ENCODE measurements around the gene CCR7.

The CCR7 gene

DNA sequence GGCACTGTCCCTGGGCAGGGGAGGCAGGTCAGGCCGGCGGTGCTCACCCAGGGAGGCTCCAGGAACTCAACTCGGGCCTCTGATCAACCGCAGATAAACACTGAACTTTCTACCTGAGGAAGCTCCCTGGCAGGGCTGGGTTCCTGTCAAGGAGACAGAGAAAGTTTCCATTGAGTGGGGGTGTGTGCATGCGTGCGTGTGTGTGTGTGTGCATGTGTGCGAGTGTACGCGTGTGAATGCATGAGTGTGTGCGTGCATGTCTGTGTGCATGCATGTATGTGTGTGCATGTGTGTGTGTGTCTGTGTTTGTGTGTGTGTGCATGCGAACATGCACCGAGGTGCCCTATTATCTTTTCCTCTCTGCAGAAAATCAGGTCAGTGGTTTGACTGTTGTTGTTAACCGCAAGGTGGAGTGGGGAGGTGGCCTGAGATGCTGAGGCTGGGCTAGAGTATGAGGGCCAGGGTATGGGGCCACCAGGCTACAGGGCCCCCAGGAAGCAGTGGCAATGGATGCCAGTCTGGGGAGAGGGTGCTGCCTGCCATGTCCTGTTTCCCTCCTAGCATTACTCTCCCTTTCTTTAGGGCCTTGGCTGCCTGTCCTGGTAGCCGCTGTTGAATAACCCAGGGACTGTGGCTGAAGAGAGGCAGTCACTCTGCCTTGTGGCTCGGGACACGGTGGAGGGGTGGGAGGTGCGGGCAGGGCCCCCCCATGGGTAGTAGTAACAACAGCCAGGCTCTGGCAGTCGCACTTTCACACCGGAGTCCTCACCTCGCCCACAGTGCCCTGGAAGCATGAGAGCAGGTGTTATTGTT is 24.0 kb downstream of the CCR7 start:
- TF ChIP-seq, protein P1, sequence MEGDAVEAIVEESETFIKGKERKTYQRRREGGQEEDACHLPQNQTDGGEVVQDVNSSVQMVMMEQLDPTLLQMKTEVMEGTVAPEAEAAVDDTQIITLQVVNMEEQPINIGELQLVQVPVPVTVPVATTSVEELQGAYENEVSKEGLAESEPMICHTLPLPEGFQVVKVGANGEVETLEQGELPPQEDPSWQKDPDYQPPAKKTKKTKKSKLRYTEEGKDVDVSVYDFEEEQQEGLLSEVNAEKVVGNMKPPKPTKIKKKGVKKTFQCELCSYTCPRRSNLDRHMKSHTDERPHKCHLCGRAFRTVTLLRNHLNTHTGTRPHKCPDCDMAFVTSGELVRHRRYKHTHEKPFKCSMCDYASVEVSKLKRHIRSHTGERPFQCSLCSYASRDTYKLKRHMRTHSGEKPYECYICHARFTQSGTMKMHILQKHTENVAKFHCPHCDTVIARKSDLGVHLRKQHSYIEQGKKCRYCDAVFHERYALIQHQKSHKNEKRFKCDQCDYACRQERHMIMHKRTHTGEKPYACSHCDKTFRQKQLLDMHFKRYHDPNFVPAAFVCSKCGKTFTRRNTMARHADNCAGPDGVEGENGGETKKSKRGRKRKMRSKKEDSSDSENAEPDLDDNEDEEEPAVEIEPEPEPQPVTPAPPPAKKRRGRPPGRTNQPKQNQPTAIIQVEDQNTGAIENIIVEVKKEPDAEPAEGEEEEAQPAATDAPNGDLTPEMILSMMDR (IDR thresholded peaks at IDR 0.05; ENCODE audit: low read length) = no peak
- TF ChIP-seq EZH2phosphoT487 (IDR thresholded peaks at IDR 0.05; ENCODE audit: low read length) (no peak), EZH2 (optimal IDR thresholded peaks at IDR 0.05; ENCODE audit: low read depth, low read length) (no peak)
- Histone ChIP-seq H3K79me2 (ENCODE audit: low read length) (no peaks in the 10 kb centered on the region), H3K4me3 (ENCODE audit: low read length) (no peak overlapping the region), H3K9me2 (replicated peaks; ENCODE audit: insufficient read depth, low read length) (no peaks in the 10 kb centered on the region), H2AFZ (ENCODE audit: low read length) (no peak overlapping the region), H3K36me3 (replicated peaks; ENCODE audit: insufficient read depth, low read length) (no peaks in the 10 kb centered on the region), H3K9ac (ENCODE audit: low read length) (no peak overlapping the region), H3F3A (ENCODE audit: insufficient read depth, low read length) (no peaks in the 10 kb centered on the region), H3K27ac (ENCODE audit: low read length) (no peak overlapping the region), H3K27me3 (replicated peaks; ENCODE audit: insufficient read depth, low read length) (peaks cover 8% of the 10 kb centered on the region), H3K4me2 (ENCODE audit: low read depth, low read length) (no peak overlapping the region), H3K4me1 (ENCODE audit: low read length) (no peaks in the 10 kb centered on the region), H4K20me1 (ENCODE audit: insufficient read depth, low read length) (no peaks in the 10 kb centered on the region), H3K9me3 (replicated peaks; ENCODE audit: insufficient read depth, low read length) (no peaks in the 10 kb centered on the region)
- DNase-seq = no peak

GRCh38 chr17:40540448-40540847 is 24.8 kb downstream of the CCR7 start:
- Histone ChIP-seq H3K9ac (ENCODE audit: low read length) (no peak overlapping the region), H3K4me2 (ENCODE audit: low read depth, low read length) (no peak overlapping the region)

GRCh38 chr17:40539711-40540411 is 25.4 kb downstream of the CCR7 start:
- H3K4me1 ChIP-seq (ENCODE audit: low read length) = no peaks in the 10 kb centered on the region

More at GRCh38 chr17:40540448-40540847, 24.8 kb downstream of the CCR7 start:
- H4K20me1 ChIP-seq (ENCODE audit: insufficient read depth, low read length) = no peaks in the 10 kb centered on the region
- H3K4me1 ChIP-seq (ENCODE audit: low read length) = no peaks in the 10 kb centered on the region
- no peak for DNase-seq
- H3K36me3 ChIP-seq (replicated peaks; ENCODE audit: insufficient read depth, low read length) = no peaks in the 10 kb centered on the region
- no peak overlapping the region for H3K4me3 ChIP-seq (ENCODE audit: low read length)
- H3K27ac ChIP-seq (ENCODE audit: low read length) = no peak overlapping the region
- H3K9me3 ChIP-seq (replicated peaks; ENCODE audit: insufficient read depth, low read length) = no peaks in the 10 kb centered on the region
- H3F3A ChIP-seq (ENCODE audit: insufficient read depth, low read length) = no peaks in the 10 kb centered on the region
- no peaks in the 10 kb centered on the region for H3K9me2 ChIP-seq (replicated peaks; ENCODE audit: insufficient read depth, low read length)
- no peak overlapping the region for H2AFZ ChIP-seq (ENCODE audit: low read length)
- peaks cover 16% of the 10 kb centered on the region for H3K27me3 ChIP-seq (replicated peaks; ENCODE audit: insufficient read depth, low read length)
- TF ChIP-seq, protein P1 (IDR thresholded peaks at IDR 0.05; ENCODE audit: low read length) = no peak
- TF ChIP-seq EZH2 (optimal IDR thresholded peaks at IDR 0.05; ENCODE audit: low read depth, low read length) = no peak
- TF ChIP-seq EZH2phosphoT487 (IDR thresholded peaks at IDR 0.05; ENCODE audit: low read length) = no peak
- H3K79me2 ChIP-seq (ENCODE audit: low read length) = no peaks in the 10 kb centered on the region

More at GRCh38 chr17:40539711-40540411, 25.4 kb downstream of the CCR7 start:
- DNase-seq = no peak
- Histone ChIP-seq H4K20me1 (ENCODE audit: insufficient read depth, low read length) (no peaks in the 10 kb centered on the region), H3K36me3 (replicated peaks; ENCODE audit: insufficient read depth, low read length) (no peaks in the 10 kb centered on the region), H3F3A (ENCODE audit: insufficient read depth, low read length) (no peaks in the 10 kb centered on the region), H3K27ac (ENCODE audit: low read length) (no peak overlapping the region), H2AFZ (ENCODE audit: low read length) (no peak overlapping the region), H3K27me3 (replicated peaks; ENCODE audit: insufficient read depth, low read length) (peaks cover 21% of the 10 kb centered on the region), H3K9ac (ENCODE audit: low read length) (no peak overlapping the region), H3K4me2 (ENCODE audit: low read depth, low read length) (no peak overlapping the region), H3K79me2 (ENCODE audit: low read length) (no peaks in the 10 kb centered on the region), H3K4me3 (ENCODE audit: low read length) (no peak overlapping the region), H3K9me2 (replicated peaks; ENCODE audit: insufficient read depth, low read length) (no peaks in the 10 kb centered on the region), H3K9me3 (replicated peaks; ENCODE audit: insufficient read depth, low read length) (no peaks in the 10 kb centered on the region)
- no peak for TF ChIP-seq EZH2 (optimal IDR thresholded peaks at IDR 0.05; ENCODE audit: low read depth, low read length)
- TF ChIP-seq, protein P1 (IDR thresholded peaks at IDR 0.05; ENCODE audit: low read length) = no peak
- no peak for TF ChIP-seq EZH2phosphoT487 (IDR thresholded peaks at IDR 0.05; ENCODE audit: low read length)
